ENCODE results near the gene MRPS7. TPM values are rescaled to one million over a fixed set of nuclear protein-coding genes. Genes with fewer than 3 reads are reported as not detected.

MRPS7 gene
- polyA plus RNA-seq, 2 of the 4 experiments (the other 2 are of a cell fraction), result 144 to 163 TPM

DNA sequence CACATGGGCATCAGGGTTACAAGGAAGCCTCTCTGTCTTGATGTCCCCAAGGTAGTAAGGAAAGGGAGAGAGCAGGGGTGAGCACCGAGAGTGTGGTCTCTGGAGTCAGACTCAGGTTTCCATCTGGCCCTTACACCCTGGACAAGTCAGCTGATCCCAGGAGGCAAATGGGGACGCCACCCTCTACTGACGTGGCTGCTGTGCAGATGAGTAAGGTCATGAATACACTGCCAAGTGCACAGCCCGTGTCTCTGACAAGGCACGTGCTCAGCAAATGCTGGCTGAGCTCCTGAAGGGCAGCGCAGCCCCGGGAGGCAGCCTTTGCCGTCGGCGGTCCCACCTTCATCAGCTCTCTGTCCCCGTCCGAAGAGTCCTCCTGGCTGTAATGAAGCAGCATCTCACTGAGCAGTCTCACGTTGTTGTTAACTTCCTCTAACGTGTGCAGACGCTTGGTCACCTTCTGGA, 19.7 kb upstream of the MRPS7 start:
- DNase-seq (ENCODE audit: low read depth in 1 of 2, low spot score in 1 of 2) (no peak), FAIRE-seq (no peak), ATAC-seq (no peak)
- TF ChIP-seq CEBPB (IDR thresholded peaks at IDR 0.05) (no peak), ESRRA (IDR thresholded peaks at IDR 0.05; ENCODE audit: borderline replicate concordance, low read length) (no peak), EHMT2 (IDR thresholded peaks at IDR 0.05; ENCODE audit: low read depth) (no peak), HOXA7 (CRISPR knock-in tag; IDR thresholded peaks at IDR 0.05) (no peak), CHD2 (IDR thresholded peaks at IDR 0.05; ENCODE audit: low read length, partially characterized antibody) (no peak), ATOH8 (CRISPR knock-in tag; IDR thresholded peaks at IDR 0.05; ENCODE audit: low read depth) (no peak)
- TF ChIP-seq, protein P1, sequence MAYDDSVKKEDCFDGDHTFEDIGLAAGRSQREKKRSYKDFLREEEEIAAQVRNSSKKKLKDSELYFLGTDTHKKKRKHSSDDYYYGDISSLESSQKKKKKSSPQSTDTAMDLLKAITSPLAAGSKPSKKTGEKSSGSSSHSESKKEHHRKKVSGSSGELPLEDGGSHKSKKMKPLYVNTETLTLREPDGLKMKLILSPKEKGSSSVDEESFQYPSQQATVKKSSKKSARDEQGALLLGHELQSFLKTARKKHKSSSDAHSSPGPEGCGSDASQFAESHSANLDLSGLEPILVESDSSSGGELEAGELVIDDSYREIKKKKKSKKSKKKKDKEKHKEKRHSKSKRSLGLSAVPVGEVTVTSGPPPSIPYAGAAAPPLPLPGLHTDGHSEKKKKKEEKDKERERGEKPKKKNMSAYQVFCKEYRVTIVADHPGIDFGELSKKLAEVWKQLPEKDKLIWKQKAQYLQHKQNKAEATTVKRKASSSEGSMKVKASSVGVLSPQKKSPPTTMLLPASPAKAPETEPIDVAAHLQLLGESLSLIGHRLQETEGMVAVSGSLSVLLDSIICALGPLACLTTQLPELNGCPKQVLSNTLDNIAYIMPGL (CRISPR knock-in tag; IDR thresholded peaks at IDR 0.05; ENCODE audit: borderline replicate concordance), result no peak
- 88% methylated on average over 15 of the region's 15 CpGs for WGBS (ENCODE audit: missing lambda C conversion rate)
- POLR2A ChIA-PET, result no interaction called here
- no peak overlapping the region for H3K4me2 ChIP-seq
- CTCF ChIA-PET, result interaction anchor here (0.6 to 9.8 kb wide), 10 partner anchors 7 to 1473 kb away, joined by 3 to 223 read pairs (median 58); partner anchors contain the start of genes ARMC7, MIF4GD and NUP85
- H3K9me3 ChIP-seq, result no peaks in the 10 kb centered on the region
- H3K27ac ChIP-seq, result no peak overlapping the region
- 0 out of 3 replicates have a peak, but pooled peaks cover 6% of the 10 kb centered on the region for H3K4me1 ChIP-seq
- no peak overlapping the region for H3K4me3 ChIP-seq

GRCh38 chr17:75242461-75243042, 19.1 kb upstream of the MRPS7 start:
- POLR2A ChIA-PET, result no interaction called here
- Histone ChIP-seq H3K4me3 (no peak overlapping the region), H3K27ac (no peak overlapping the region), H3K4me1 (0 out of 3 replicates have a peak, but pooled peaks cover 6% of the 10 kb centered on the region), H3K4me2 (no peak overlapping the region), H3K9me3 (no peaks in the 10 kb centered on the region)
- WGBS (ENCODE audit: missing lambda C conversion rate), result 93% methylated on average over 17 of the region's 17 CpGs
- CTCF ChIA-PET, result interaction anchor here (0.6 to 9.8 kb wide), 10 partner anchors 6 to 1472 kb away, joined by 3 to 223 read pairs (median 58); partner anchors contain the start of genes ARMC7, MIF4GD and NUP85
- TF ChIP-seq SMC3 (IDR thresholded peaks at IDR 0.05), result no peak
- 0 out of 2 replicates have a peak, but pooled peaks have one; percentile 19 for TF ChIP-seq POLR2AphosphoS2 (conservative IDR thresholded peaks at IDR 0.05; ENCODE audit: low read length)
- FAIRE-seq (no peak), ATAC-seq (no peak), DNase-seq (ENCODE audit: low read depth in 1 of 2, low spot score in 1 of 2) (no peak)

- H3K4me2 ChIP-seq, result no peak overlapping the region
- H3K9me3 ChIP-seq, result no peaks in the 10 kb centered on the region
- H3K4me1 ChIP-seq, result 0 out of 3 replicates have a peak, but pooled peaks cover 6% of the 10 kb centered on the region
- CTCF ChIA-PET, result interaction anchor here (1.1 to 9.3 kb wide), 6 partner anchors 19 to 168 kb away, joined by 3 to 223 read pairs (median 4); partner anchors contain the start of gene MIF4GD
- H3K27ac ChIP-seq, result no peak overlapping the region
- H3K4me3 ChIP-seq, result no peak overlapping the region
- POLR2A ChIA-PET, result no interaction called here
- TF ChIP-seq BHLHE40 (IDR thresholded peaks at IDR 0.05; ENCODE audit: low read depth, low read length), result no peak
- TF ChIP-seq MAFK (IDR thresholded peaks at IDR 0.05; ENCODE audit: partially characterized antibody), result no peak
- no peak for TF ChIP-seq ZNF302 (CRISPR knock-in tag; IDR thresholded peaks at IDR 0.05)
- TF ChIP-seq NFE2L2 (conservative IDR thresholded peaks at IDR 0.05; ENCODE audit: low read length), result no peak
- no peak for TF ChIP-seq EHF (CRISPR knock-in tag; IDR thresholded peaks at IDR 0.05)
- no peak for TF ChIP-seq CBX8 (IDR thresholded peaks at IDR 0.05)
- TF ChIP-seq HOXB13 (CRISPR knock-in tag; IDR thresholded peaks at IDR 0.05; ENCODE audit: low read depth), result no peak
- TF ChIP-seq FOSB (CRISPR knock-in tag; IDR thresholded peaks at IDR 0.05), result no peak
- no peak for TF ChIP-seq PHF8 (IDR thresholded peaks at IDR 0.05; ENCODE audit: borderline replicate concordance, low read depth)
- TF ChIP-seq, protein P2, sequence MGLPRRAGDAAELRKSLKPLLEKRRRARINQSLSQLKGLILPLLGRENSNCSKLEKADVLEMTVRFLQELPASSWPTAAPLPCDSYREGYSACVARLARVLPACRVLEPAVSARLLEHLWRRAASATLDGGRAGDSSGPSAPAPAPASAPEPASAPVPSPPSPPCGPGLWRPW (IDR thresholded peaks at IDR 0.05), result no peak
- no peak for TF ChIP-seq RAD21 (conservative IDR thresholded peaks at IDR 0.05 in 1 of 2, IDR thresholded peaks at IDR 0.05 in 1 of 2)
- TF ChIP-seq HDAC2 (IDR thresholded peaks at IDR 0.05), result no peak
- no peak for TF ChIP-seq SREBF2 (IDR thresholded peaks at IDR 0.05)
- TF ChIP-seq, protein P3, sequence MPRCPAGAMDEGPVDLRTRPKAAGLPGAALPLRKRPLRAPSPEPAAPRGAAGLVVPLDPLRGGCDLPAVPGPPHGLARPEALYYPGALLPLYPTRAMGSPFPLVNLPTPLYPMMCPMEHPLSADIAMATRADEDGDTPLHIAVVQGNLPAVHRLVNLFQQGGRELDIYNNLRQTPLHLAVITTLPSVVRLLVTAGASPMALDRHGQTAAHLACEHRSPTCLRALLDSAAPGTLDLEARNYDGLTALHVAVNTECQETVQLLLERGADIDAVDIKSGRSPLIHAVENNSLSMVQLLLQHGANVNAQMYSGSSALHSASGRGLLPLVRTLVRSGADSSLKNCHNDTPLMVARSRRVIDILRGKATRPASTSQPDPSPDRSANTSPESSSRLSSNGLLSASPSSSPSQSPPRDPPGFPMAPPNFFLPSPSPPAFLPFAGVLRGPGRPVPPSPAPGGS (IDR thresholded peaks at IDR 0.05), result no peak
- TF ChIP-seq, protein P1 (CRISPR knock-in tag; IDR thresholded peaks at IDR 0.05; ENCODE audit: borderline replicate concordance), result no peak
- TF ChIP-seq TP53 (CRISPR knock-in tag; IDR thresholded peaks at IDR 0.05), result no peak
- TF ChIP-seq POLR2AphosphoS2 (conservative IDR thresholded peaks at IDR 0.05; ENCODE audit: low read length), result no peak
- TF ChIP-seq HEYL (CRISPR knock-in tag; IDR thresholded peaks at IDR 0.05), result no peak
- TF ChIP-seq CHD2 (IDR thresholded peaks at IDR 0.05; ENCODE audit: low read length, partially characterized antibody), result no peak
- TF ChIP-seq KDM5A (IDR thresholded peaks at IDR 0.05), result no peak
- FAIRE-seq (no peak), ATAC-seq (no peak), DNase-seq (ENCODE audit: low read depth in 1 of 2, low spot score in 1 of 2) (no peak)
- WGBS (ENCODE audit: missing lambda C conversion rate), result 91% methylated on average over 22 of the region's 22 CpGs
These were observed 17.4 kb upstream of the MRPS7 start for GRCh38 chr17:75244133-75244866.
